C4-2B (cell line): ENCODE results near the gene SDK2.

Experiments used
- H3K27ac ChIP-seq: fragments of 450-650 bp; 2 replicates; pipeline ENCODE4 v1.5.1; 2017
- CTCF ChIP-seq: fragments of 450-650 bp; conservative IDR thresholded peaks from 2 replicates; pipeline ENCODE4 v1.5.1; 2017; ENCODE audit warnings: mild to moderate bottlenecking
- ZFX ChIP-seq: fragments of 450-650 bp; IDR thresholded peaks from 2 replicates; pipeline ENCODE4 v1.6.1; 2017

SDK2 gene

GRCh38 chr17:73402466-73402865, 241.8 kb downstream of the SDK2 start:
- no peak overlapping the region for H3K27ac ChIP-seq
- no peak for TF ChIP-seq CTCF
- no peak for TF ChIP-seq ZFX

- no peak for TF ChIP-seq ZFX
Measured at GRCh38 chr17:73401911-73402310, 242.3 kb downstream of the SDK2 start.

GRCh38 chr17:73400915-73401545, 243.2 kb downstream of the SDK2 start:
- H3K27ac ChIP-seq = no peak overlapping the region
- TF ChIP-seq CTCF (no peak), ZFX (no peak)

More at GRCh38 chr17:73401911-73402310, 242.3 kb downstream of the SDK2 start:
- no peak overlapping the region for H3K27ac ChIP-seq

- no peak for TF ChIP-seq ZFX
- no peak for TF ChIP-seq CTCF
Measured at GRCh38 chr17:73399056-73399455, 245.2 kb downstream of the SDK2 start.

GRCh38 chr17:73397856-73398540, 246.2 kb downstream of the SDK2 start:
- H3K27ac ChIP-seq = no peak overlapping the region
- no peak for TF ChIP-seq ZFX
- no peak for TF ChIP-seq CTCF

More at GRCh38 chr17:73399056-73399455, 245.2 kb downstream of the SDK2 start:
- H3K27ac ChIP-seq = no peak overlapping the region

GRCh38 chr17:73397278-73397826, 246.9 kb downstream of the SDK2 start:
- TF ChIP-seq CTCF = no peak
- no peak for TF ChIP-seq ZFX
- no peak overlapping the region for H3K27ac ChIP-seq

GRCh38 chr17:73396431-73397277, 247.6 kb downstream of the SDK2 start:
- TF ChIP-seq CTCF (no peak), ZFX (no peak)
- no peak overlapping the region for H3K27ac ChIP-seq
